ENCODE results near the gene FXYD1. TPM values are rescaled to one million over a fixed set of nuclear protein-coding genes. Genes with fewer than 3 reads are reported as not detected.

FXYD1 gene
- total and polyA plus RNA-seq, 4 donors: 18.7 to 146 (median 71.5) TPM

- peaks cover 5 to 23% (median 16%) of the 10 kb centered on the region in 4 donors for H3K4me1 ChIP-seq (ENCODE audit: control insufficient read depth in 4 of 4, insufficient read depth in 4 of 4, low read length in 3 of 4)
- no peaks in the 10 kb centered on the region for H3K9me3 ChIP-seq (ENCODE audit: control insufficient read depth in 4 of 4, low read length in 3 of 4)
- H3K27ac ChIP-seq (ENCODE audit: low read depth in 1 of 2, low read length in 2 of 2): no peak overlapping the region
- H3K9ac ChIP-seq (ENCODE audit: low read depth in 1 of 2, low read length in 2 of 2): no peak overlapping the region
- no peaks in the 10 kb centered on the region for H3K36me3 ChIP-seq (ENCODE audit: control insufficient read depth in 4 of 4, insufficient read depth in 3 of 4, low read depth in 1 of 4, low read length in 3 of 4)
- TF ChIP-seq YY1 (IDR thresholded peaks at IDR 0.05) (no peak), RAD21 (IDR thresholded peaks at IDR 0.05) (no peak), JUND (IDR thresholded peaks at IDR 0.05) (no peak), GABPA (IDR thresholded peaks at IDR 0.05 in 1 of 2, conservative IDR thresholded peaks at IDR 0.05 in 1 of 2) (no peak), TAF1 (conservative IDR thresholded peaks at IDR 0.05) (no peak), HNF4A (conservative IDR thresholded peaks at IDR 0.05) (no peak), HNF4G (IDR thresholded peaks at IDR 0.05) (no peak), EGR1 (IDR thresholded peaks at IDR 0.05; ENCODE audit: low read depth in 2 of 2) (no peak), FOXA1 (IDR thresholded peaks at IDR 0.05) (no peak), NR2F2 (IDR thresholded peaks at IDR 0.05) (no peak), RXRA (IDR thresholded peaks at IDR 0.05) (no peak), FOXA2 (IDR thresholded peaks at IDR 0.05) (no peak), SP1 (IDR thresholded peaks at IDR 0.05) (no peak), ZBTB33 (IDR thresholded peaks at IDR 0.05) (no peak), ATF3 (IDR thresholded peaks at IDR 0.05) (no peak)
- TF ChIP-seq, protein P1, sequence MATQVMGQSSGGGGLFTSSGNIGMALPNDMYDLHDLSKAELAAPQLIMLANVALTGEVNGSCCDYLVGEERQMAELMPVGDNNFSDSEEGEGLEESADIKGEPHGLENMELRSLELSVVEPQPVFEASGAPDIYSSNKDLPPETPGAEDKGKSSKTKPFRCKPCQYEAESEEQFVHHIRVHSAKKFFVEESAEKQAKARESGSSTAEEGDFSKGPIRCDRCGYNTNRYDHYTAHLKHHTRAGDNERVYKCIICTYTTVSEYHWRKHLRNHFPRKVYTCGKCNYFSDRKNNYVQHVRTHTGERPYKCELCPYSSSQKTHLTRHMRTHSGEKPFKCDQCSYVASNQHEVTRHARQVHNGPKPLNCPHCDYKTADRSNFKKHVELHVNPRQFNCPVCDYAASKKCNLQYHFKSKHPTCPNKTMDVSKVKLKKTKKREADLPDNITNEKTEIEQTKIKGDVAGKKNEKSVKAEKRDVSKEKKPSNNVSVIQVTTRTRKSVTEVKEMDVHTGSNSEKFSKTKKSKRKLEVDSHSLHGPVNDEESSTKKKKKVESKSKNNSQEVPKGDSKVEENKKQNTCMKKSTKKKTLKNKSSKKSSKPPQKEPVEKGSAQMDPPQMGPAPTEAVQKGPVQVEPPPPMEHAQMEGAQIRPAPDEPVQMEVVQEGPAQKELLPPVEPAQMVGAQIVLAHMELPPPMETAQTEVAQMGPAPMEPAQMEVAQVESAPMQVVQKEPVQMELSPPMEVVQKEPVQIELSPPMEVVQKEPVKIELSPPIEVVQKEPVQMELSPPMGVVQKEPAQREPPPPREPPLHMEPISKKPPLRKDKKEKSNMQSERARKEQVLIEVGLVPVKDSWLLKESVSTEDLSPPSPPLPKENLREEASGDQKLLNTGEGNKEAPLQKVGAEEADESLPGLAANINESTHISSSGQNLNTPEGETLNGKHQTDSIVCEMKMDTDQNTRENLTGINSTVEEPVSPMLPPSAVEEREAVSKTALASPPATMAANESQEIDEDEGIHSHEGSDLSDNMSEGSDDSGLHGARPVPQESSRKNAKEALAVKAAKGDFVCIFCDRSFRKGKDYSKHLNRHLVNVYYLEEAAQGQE (IDR thresholded peaks at IDR 0.05): no peak
- TF ChIP-seq, protein P2, sequence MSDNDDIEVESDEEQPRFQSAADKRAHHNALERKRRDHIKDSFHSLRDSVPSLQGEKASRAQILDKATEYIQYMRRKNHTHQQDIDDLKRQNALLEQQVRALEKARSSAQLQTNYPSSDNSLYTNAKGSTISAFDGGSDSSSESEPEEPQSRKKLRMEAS (IDR thresholded peaks at IDR 0.05): no peak
- DNase-seq (ENCODE audit: low spot score): no peak
- no peak overlapping the region for H3K4me3 ChIP-seq (ENCODE audit: low read depth in 1 of 3, low read length in 3 of 3)
- WGBS: 84% methylated on average over 3 of the region's 3 CpGs
- no peaks in the 10 kb centered on the region for H3K27me3 ChIP-seq (ENCODE audit: control insufficient read depth in 4 of 4, insufficient read depth in 4 of 4, low read length in 3 of 4)
Observed at GRCh38 chr19:35143818-35144217, 5.2 kb downstream of the FXYD1 start.

DNA sequence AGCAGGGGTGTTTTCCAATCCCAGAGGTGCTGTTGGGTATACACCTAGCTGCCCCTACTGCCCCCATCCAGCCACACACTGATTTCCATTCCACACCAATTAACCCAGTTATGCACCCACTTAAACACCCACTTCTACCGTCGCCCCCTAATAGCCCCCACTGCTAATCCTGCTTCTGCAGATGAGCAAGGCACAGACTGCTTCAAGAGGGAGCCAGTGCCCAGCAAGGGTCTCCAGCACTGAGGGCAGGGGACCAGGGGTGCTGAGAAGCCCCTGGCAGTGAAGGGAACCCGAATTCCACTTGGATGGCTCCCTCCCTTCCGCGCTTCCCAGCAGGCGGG lies 5.6 kb downstream of the FXYD1 start:
- no peaks in the 10 kb centered on the region for H3K9me3 ChIP-seq (ENCODE audit: control insufficient read depth in 4 of 4, low read length in 3 of 4)
- H3K4me3 ChIP-seq (ENCODE audit: low read depth in 1 of 3, low read length in 3 of 3): no peak overlapping the region
- H3K27ac ChIP-seq (ENCODE audit: low read depth in 1 of 2, low read length in 2 of 2): no peak overlapping the region
- TF ChIP-seq FOXA1 (IDR thresholded peaks at IDR 0.05) (no peak), ATF3 (IDR thresholded peaks at IDR 0.05) (no peak), TAF1 (conservative IDR thresholded peaks at IDR 0.05) (no peak), ZBTB33 (IDR thresholded peaks at IDR 0.05) (no peak), YY1 (IDR thresholded peaks at IDR 0.05) (no peak), HNF4A (conservative IDR thresholded peaks at IDR 0.05) (no peak), RXRA (IDR thresholded peaks at IDR 0.05) (no peak)
- TF ChIP-seq, protein P2 (IDR thresholded peaks at IDR 0.05): no peak
- TF ChIP-seq, protein P1 (IDR thresholded peaks at IDR 0.05): no peak
- H3K36me3 ChIP-seq (ENCODE audit: control insufficient read depth in 4 of 4, insufficient read depth in 3 of 4, low read depth in 1 of 4, low read length in 3 of 4): no peaks in the 10 kb centered on the region
- 72% methylated on average over 6 of the region's 6 CpGs for WGBS
- no peak for DNase-seq (ENCODE audit: low spot score)
- no peak overlapping the region for H3K9ac ChIP-seq (ENCODE audit: low read depth in 1 of 2, low read length in 2 of 2)
- no peaks in the 10 kb centered on the region for H3K27me3 ChIP-seq (ENCODE audit: control insufficient read depth in 4 of 4, insufficient read depth in 4 of 4, low read length in 3 of 4)
- peaks cover 5 to 22% (median 15%) of the 10 kb centered on the region in 4 donors for H3K4me1 ChIP-seq (ENCODE audit: control insufficient read depth in 4 of 4, insufficient read depth in 4 of 4, low read length in 3 of 4)
